Tibial artery (tissue), 4 donors: ENCODE measurements around the gene ISG15.

Source experiments
- DNase-seq, 2 donors: peaks; one replicate each; pipeline ENCODE4 v3.0.0-alpha.2; 2019
- H3K27ac ChIP-seq, 2 donors: fragments of 200-600 bp; sonication (generic) in 1 of 2; 1 replicate in 1 of 2; 2 replicates in 1 of 2; pipeline ENCODE4 v1.5.1; 2018 to 2019; ENCODE audit warnings: mild to moderate bottlenecking in 1 of 2
- H3K27me3 ChIP-seq, 2 donors: fragments of 200-600 bp; sonication (generic) in 1 of 2; one replicate each; pipeline versions ENCODE4 v1.5.1 to v1.6.0; 2016 to 2019
- H3K36me3 ChIP-seq, 3 donors: fragments of 200-600 bp; sonication (generic) in 2 of 3; one replicate each; pipeline ENCODE4 v1.5.1; 2016 to 2019; ENCODE audit warnings: mild to moderate bottlenecking in 2 of 3
- H3K4me1 ChIP-seq, 4 donors: fragments of 200-600 bp; sonication (generic) in 2 of 4; 1 replicate in 3 of 4; 2 replicates in 1 of 4; pipeline ENCODE4 v1.5.1; 2016 to 2019
- H3K4me3 ChIP-seq, 2 donors: fragments of 200-600 bp; sonication (generic) in 1 of 2; 1 replicate in 1 of 2; 2 replicates in 1 of 2; pipeline ENCODE4 v1.5.1; 2018 to 2019; ENCODE audit warnings: mild to moderate bottlenecking in 2 of 2
- H3K9me3 ChIP-seq, 3 donors: fragments of 200-600 bp; sonication (generic) in 1 of 3; one replicate each; pipeline ENCODE4 v1.5.1; 2016 to 2019
- CTCF ChIP-seq, 2 experiments: fragments of 200-600 bp in 1 of 2; fragments of 450-650 bp in 1 of 2; IDR thresholded peaks; one replicate each; pipeline ENCODE4 v1.5.1; 2017 to 2019; ENCODE audit warnings: antibody characterized with exemption in 2 of 2, mild to moderate bottlenecking in 1 of 2, moderate library complexity in 1 of 2
- intact Hi-C: fragments of 100-400 bp; cut with DNase I; formaldehyde crosslinking; loops from one replicate; pipeline ENCODE4 v1.15.0; 2023; ENCODE audit warnings: low total_unique reads

Gene ISG15

GRCh38 chr1:1023700-1024099 is 10.4 kb downstream of the ISG15 start:
- intact Hi-C loops, result no loop called here
- peaks cover 0 to 52% (median 16%) of the 10 kb centered on the region in 4 donors for H3K4me1 ChIP-seq
- H3K27ac ChIP-seq, result no peak overlapping the region
- H3K9me3 ChIP-seq, result no peaks in the 10 kb centered on the region
- peaks cover 0 to 2% of the 10 kb centered on the region in 2 donors for H3K27me3 ChIP-seq
- TF ChIP-seq CTCF (IDR thresholded peaks at IDR 0.05), result no peak
- H3K4me3 ChIP-seq, result no peak overlapping the region
- DNase-seq, result no peak
- H3K36me3 ChIP-seq, result no peaks in the 10 kb centered on the region

GRCh38 chr1:1024149-1024770 is 11.0 kb downstream of the ISG15 start:
- peaks cover 0 to 2% of the 10 kb centered on the region in 2 donors for H3K27me3 ChIP-seq
- no peak overlapping the region for H3K4me3 ChIP-seq
- no peaks in the 10 kb centered on the region for H3K36me3 ChIP-seq
- TF ChIP-seq CTCF (IDR thresholded peaks at IDR 0.05), result no peak
- intact Hi-C loops, result no loop called here
- peaks cover 0 to 48% (median 12%) of the 10 kb centered on the region in 4 donors for H3K4me1 ChIP-seq
- H3K9me3 ChIP-seq, result no peaks in the 10 kb centered on the region
- H3K27ac ChIP-seq, result no peak overlapping the region
- no peak for DNase-seq

GRCh38 chr1:1024771-1025699 is 11.7 kb downstream of the ISG15 start:
- intact Hi-C loops, result loop anchor here (5.0 kb wide), 1 partner anchor 47 kb away; the partner anchor contains the start of gene RNF223
- H3K4me3 ChIP-seq, result no peak overlapping the region
- H3K27ac ChIP-seq, result no peak overlapping the region
- H3K27me3 ChIP-seq, result peaks cover 0 to 2% of the 10 kb centered on the region in 2 donors
- H3K4me1 ChIP-seq, result peaks cover 0 to 48% (median 12%) of the 10 kb centered on the region in 4 donors
- no peaks in the 10 kb centered on the region for H3K9me3 ChIP-seq
- no peak for TF ChIP-seq CTCF (IDR thresholded peaks at IDR 0.05)
- no peak for DNase-seq
- no peaks in the 10 kb centered on the region for H3K36me3 ChIP-seq

- Histone ChIP-seq H3K4me1 (peaks cover 0 to 41% (median 7%) of the 10 kb centered on the region in 4 donors), H3K4me3 (no peak overlapping the region), H3K9me3 (no peaks in the 10 kb centered on the region), H3K27ac (no peak overlapping the region), H3K36me3 (no peaks in the 10 kb centered on the region), H3K27me3 (peaks cover 0 to 2% of the 10 kb centered on the region in 2 donors)
- no peak for TF ChIP-seq CTCF (IDR thresholded peaks at IDR 0.05)
- intact Hi-C loops, result loop anchor here (5.0 kb wide), 1 partner anchor 47 kb away; the partner anchor contains the start of gene RNF223
- no peak for DNase-seq
These were observed 12.4 kb downstream of the ISG15 start for GRCh38 chr1:1025730-1026129.

- H3K36me3 ChIP-seq, result no peaks in the 10 kb centered on the region
- no peaks in the 10 kb centered on the region for H3K9me3 ChIP-seq
- peaks cover 0 to 30% (median 0%) of the 10 kb centered on the region in 4 donors for H3K4me1 ChIP-seq
- no peak for DNase-seq
- no peak overlapping the region for H3K4me3 ChIP-seq
- H3K27ac ChIP-seq, result no peak overlapping the region
- peaks cover 0 to 7% of the 10 kb centered on the region in 2 donors for H3K27me3 ChIP-seq
- TF ChIP-seq CTCF (IDR thresholded peaks at IDR 0.05), result no peak
- intact Hi-C loops, result loop anchor here (5.0 kb wide), 1 partner anchor 45 kb away; the partner anchor contains the start of gene RNF223
These were observed 13.5 kb downstream of the ISG15 start for GRCh38 chr1:1026599-1027413.
